Effector CD8-positive, alpha-beta T cell (primary cell): ENCODE measurements around the gene TSHZ1.
"Not testable (repeated sequence)": the region's sequence is repeated elsewhere in the genome, so short reads cannot be mapped to it uniquely, and the experiment has no call there.

ENCODE experiments used
- DNase-seq: peaks from one replicate; lab custom pipeline; 2025; lab: John Stamatoyannopoulos, UW

TSHZ1 gene

GRCh38 chr18:75307530-75307929 is 96.9 kb downstream of the TSHZ1 start:
- DNase-seq, result no peak

DNA sequence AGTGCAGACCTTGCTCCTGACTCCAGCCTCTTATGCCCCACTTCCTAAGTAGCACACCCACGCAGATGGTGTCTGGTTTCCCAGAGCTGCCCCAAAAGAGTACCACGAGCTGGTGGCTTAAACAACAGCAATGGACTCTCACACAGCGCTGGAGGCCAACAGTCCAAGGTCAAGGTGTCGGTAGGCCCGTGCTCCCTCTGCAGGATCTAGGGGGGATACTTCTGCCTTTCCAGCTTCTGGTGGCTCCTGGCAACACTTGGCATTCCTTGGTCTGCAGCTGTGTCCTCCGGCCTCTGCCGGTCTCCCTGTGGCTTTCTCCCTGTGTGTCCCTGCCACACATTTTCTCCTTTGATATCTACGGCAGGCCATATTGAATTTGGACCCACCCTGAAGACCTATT is 99.0 kb downstream of the TSHZ1 start:
- DNase-seq, result no peak

DNA sequence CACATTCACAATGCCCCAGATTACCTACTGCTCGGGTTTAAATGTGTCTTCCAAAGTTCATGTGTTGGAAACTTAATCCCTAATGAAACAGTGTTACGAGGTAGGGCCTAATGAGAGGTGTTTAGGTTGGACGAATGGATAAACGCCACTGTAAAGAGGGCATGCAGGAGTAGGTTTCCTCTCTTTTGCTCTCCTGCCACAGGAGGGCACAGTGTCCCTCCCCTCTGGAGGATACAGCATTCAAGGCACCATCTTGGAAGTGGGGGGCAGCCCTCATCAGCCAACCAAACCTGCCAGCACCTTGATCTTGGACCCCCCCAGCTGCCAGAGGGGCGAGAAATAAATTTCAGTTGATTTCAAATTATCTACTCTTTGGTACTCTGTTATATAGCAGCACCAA is 103.5 kb downstream of the TSHZ1 start:
- DNase-seq, result no peak

- DNase-seq, result no peak
These were observed 104.0 kb downstream of the TSHZ1 start for GRCh38 chr18:75314606-75315005.

GRCh38 chr18:75316223-75316622 is 105.6 kb downstream of the TSHZ1 start:
- DNase-seq, result no peak

- DNase-seq, result no peak
These were observed 106.2 kb downstream of the TSHZ1 start for GRCh38 chr18:75316826-75317225.

DNA sequence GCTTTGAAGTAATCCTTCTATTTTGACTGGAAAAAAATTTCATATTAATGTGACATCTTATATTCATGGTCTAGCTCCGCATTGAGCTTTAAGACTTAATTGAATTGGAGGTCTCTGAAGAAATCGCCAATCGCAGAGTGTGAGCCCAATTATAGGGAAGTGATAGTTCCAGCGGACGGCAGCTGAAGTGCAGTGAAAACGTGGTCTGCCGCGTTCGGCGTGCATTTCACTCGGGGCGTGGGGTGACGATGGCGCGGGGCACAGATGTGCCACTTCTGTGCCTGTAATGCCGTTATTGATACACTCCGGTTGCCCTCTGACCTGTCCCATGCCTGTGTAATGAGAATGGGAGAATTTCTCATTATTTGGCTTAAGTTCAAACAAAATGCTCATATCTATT is 106.7 kb downstream of the TSHZ1 start:
- DNase-seq, result no peak

GRCh38 chr18:75317703-75318102 is 107.1 kb downstream of the TSHZ1 start:
- no peak for DNase-seq

DNA sequence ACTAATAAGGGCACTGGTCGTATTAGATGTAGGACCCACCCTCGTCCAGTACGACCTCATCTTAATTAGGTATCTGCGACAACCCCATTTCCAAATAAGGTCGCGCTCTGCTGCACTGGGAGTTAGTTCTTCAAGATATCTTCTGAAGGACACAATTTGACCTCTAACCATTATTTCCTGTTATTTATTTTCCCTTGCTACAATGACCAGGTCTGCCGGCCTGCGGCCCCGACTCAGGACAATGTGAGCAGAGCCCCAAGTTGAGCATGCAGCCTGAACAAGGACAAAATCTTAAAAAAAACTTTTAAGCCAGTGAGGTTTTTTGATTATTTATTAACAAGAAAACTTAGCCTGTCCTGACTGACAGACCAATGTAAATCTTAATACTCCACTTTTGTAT is 109.3 kb downstream of the TSHZ1 start:
- DNase-seq, result no peak

DNA sequence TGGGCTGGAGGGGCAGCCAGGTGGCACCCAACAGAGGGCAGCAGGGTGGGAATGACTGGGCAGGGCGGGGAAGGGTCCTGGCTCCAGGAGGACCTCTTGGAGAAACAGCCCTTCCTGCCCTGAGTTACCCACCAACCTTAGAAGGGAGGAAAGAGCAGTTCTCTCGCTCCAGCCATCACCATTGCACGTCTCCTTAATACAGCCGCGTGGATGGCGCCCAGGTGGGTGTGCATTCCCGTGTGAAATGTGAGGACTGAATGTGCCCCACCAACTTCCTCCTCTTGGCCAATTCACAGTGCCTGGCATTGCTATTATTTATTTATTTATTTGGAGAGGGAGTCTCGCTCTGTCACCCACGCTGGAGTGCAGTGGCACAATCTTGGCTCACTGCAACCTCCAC is 109.9 kb downstream of the TSHZ1 start:
- no peak for DNase-seq

DNA sequence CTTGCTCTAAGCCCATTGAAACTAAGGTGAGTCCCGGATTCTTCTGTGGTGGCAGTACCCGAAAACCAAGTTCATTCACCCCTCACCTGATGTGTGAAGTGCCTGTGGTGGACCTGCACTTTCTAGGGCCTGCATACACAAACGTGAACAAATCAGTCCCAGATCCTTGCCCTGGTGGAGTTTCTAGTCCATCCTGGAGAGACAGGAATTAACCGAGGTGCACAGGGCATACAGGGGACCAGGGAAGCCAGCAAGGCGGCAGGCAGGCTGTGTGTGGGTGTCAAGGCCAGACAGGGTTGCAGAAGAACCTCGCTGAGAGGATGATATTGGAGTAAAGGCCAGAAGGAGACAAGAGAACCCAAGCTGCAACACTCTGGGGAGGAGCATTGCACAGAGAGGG is 110.8 kb downstream of the TSHZ1 start:
- no peak for DNase-seq

DNA sequence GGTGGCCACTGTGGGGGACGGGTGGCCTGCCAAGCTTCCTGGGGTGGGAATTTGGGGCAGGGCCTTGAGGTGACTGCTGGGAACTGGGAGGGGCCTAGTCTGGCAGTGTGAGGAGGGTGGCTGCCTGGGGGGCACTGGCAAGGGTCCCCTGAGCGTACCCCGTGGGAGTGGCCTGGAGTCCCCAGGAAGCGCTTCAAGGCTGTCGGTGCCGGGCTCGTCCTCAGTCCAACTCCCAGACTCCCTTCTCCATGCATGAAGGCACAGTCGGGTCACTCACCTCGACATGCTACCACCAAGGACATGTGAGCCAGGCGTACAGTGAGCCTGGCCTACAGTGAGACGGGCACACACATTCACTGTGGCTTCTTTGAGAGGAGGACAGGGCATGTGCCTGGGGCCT is 111.6 kb downstream of the TSHZ1 start:
- no peak for DNase-seq

DNA sequence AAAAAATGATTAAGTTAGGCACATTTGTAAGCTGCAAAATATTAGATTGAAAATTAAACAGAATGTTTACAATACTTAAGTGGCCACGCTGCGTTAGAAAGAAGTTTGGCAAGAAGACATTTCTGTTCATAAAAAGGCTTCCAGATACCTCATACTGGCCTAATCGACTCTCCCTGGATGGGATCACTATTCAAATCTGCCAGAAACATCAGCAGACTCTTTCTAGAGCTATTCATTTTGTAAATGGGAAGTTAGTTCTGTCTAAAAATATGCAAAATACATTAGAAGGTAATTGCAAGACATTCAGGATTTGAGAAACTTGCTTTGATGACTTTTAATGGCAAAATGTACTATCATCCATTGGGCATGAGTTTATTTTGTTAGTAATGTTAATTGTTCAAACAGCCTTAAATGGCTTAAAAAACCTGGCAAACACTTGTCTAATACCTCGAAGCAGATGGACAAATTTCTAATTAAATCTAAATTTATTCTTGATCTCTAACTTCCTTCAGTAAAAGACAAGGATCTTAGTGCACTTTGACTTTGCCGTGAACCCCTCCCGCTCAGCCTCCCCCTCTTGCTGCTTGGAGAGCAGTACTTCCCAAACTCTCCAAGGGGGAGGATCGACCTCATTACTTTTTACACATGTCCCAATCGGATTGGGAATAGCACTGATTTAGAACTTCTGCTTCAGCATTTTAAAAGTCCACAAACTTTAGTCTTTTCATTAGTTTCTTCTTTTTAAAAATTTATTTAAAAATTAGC is 113.4 kb downstream of the TSHZ1 start:
- DNase-seq, result no peak

DNA sequence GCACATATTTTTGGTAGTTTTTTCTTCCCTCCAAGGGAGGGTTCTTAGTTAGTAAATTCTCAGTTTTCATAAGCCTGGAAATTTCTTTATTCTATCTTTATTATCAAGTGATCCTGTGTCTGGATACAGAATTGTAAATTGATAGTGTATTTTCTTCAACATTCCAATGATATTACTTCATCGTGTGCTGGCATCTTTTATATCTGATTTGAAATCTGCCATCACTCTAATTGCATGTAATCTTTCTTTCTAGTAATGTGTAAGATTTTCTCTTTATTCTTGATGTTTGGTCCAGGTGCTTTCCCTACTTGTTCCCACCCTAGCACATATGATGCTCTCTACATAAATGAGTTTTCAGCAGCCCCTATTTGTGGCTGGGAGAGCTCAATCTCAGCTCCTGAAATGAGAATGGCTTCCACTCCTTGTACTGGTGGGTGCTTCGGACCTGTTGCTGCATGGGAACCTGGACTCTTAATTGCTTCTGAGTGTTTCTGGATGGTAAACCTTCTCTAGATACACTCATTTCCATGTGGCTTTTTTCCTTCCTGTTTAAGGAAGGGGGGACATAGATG is 114.2 kb downstream of the TSHZ1 start:
- no peak for DNase-seq

DNA sequence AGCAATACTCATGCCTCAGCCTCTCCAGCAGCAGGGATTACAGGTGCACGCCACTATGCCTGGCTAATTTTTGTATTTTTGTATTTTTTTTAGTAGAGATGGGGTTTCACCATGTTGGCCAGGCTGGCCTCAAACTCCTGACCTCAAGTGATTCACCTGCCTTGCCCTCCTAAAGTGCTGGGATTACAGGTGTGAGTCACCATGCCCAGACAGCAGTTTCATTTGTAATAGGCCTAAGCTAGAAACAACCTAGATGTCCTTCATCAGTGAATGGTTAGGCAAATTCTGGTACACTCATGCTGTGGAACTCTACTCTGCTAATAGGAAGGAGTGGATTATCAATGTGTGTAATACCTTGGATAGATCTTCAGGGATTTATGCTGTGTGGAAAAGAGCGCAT is 119.2 kb downstream of the TSHZ1 start:
- not testable (repeated sequence) for DNase-seq

DNA sequence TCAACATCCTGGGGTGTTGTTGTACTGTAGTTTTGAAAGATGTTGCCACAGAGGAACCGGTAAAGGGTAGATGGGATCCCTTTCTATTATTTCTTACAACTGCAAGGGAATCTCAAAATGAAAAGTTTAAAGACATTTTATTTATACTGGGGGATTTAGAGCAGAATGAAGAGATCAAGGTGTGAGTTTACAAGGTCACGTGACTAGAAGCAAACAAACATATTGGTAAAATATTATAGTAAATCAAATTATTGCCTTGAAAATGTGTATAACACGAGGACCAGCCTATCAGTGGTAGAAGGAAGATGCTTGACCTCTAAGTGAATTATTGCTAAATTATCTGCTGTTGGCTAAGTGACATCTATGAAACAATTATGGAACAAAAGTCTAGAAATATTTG is 119.7 kb downstream of the TSHZ1 start:
- DNase-seq, result no peak

GRCh38 chr18:75334869-75335268 is 124.3 kb downstream of the TSHZ1 start:
- no peak for DNase-seq

GRCh38 chr18:75335511-75335910 is 124.9 kb downstream of the TSHZ1 start:
- no peak for DNase-seq

DNA sequence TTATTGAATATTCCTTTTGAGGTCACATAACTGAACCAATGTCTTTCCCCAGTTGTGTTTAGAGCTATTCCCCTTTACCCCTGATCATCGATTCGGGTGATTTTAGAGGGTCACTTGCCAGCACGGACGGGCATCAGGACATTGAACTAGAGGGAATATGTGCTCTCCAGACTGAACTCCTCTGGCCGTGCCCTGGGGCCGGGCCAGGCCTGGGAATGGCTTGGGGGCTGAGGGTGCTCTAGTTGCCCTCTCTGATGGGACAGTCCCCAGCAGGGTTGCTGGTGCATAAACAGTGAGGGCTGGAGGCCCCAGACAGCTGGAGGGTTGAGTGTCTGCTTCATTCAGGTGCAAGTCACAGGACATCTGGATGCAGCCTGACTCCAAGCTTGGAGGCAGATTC is 126.2 kb downstream of the TSHZ1 start:
- DNase-seq, result no peak

DNA sequence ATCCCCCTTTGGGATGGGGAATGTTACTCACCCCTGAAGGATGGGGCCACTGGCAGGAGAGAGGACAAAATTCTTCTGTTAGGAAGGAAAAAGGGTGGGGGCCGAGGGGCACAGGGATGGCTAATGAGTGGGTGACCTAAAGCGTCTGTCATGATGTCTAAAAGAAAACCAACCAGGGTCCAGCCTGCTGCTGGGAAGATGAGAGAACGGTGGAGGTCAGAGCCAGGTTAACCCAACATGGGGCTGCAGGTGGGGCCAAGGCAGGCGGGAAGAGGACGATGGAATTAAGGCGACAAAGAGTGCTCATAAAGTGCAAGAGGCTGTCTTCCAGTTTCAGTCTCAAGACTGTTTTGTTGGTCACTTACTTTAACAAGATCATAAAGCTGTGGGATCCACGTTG is 126.8 kb downstream of the TSHZ1 start:
- no peak for DNase-seq

DNA sequence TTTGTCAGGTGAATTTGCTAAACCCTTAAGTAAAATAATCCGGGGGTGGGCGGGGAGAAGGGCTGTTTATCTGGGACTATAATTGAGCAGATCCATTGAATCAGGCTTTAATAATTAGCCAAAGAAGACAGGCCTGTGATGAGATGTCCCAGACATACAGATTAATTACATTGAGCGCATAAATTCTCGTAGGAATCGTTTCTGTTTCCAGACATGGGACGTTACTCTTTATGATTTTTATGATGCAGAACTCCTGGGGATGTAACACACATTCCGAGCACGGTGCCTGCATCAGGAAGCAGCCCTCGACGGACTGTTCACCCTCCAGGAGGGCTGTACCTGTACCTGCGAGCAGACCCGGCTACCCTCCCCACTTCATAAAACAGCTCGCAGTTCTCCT is 128.0 kb downstream of the TSHZ1 start:
- no peak for DNase-seq
